ENCODE data around the gene SIPA1L3. TPM values are rescaled to one million over a fixed set of nuclear protein-coding genes. Genes with fewer than 3 reads are reported as not detected.

The SIPA1L3 gene
- total RNA-seq, 1 experiment from 2014 or later, result 19.9 TPM

DNA sequence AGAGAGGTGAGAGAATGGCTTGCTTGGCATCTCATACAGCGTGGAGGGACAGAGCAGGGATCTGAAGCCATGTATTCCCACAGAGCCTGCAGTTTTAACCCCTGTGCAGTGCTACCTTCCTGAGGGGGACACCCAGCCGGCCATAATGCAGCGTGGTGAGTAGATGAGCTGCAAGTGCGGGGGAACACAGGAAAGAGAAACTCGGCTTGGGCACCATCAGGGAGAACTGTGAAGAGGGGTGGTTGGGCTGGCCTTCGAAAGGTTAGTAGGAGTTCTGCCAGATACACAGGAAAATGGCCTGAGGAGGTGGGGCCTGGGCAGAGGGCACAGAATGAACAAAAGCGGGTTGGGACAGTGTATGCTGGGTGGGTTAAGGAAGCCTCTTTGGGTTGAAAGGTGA is 88.3 kb downstream of the SIPA1L3 start:
- TF ChIP-seq CTCF (conservative IDR thresholded peaks at IDR 0.05; ENCODE audit: low read depth, low read length), result no peak
- TF ChIP-seq EZH2 (IDR thresholded peaks at IDR 0.05; ENCODE audit: borderline replicate concordance, low read depth, low read length, poor library complexity, severe bottlenecking), result no peak
- no peaks in the 10 kb centered on the region for H3K4me1 ChIP-seq (ENCODE audit: insufficient read depth, low read length, poor library complexity, severe bottlenecking)
- DNase-seq (ENCODE audit: low spot score), result no peak
- H3K4me3 ChIP-seq (ENCODE audit: low read depth, low read length, poor library complexity, severe bottlenecking), result no peak overlapping the region
- H3K36me3 ChIP-seq (ENCODE audit: insufficient read depth, low read length, poor library complexity, severe bottlenecking), result no peaks in the 10 kb centered on the region
- H3K27me3 ChIP-seq (replicated peaks; ENCODE audit: insufficient read depth, low read depth, low read length, poor library complexity), result no peaks in the 10 kb centered on the region
- intact Hi-C loops (cut with micrococcal nuclease; ENCODE audit: unreplicated experiment), result no loop called here
- BruUV-seq (replicated peaks), result no TSS peak
- CTCF ChIA-PET, result no interaction called here
- no peak overlapping the region for H3K27ac ChIP-seq (ENCODE audit: low read depth, low read length, poor library complexity, severe bottlenecking)
- POLR2A ChIA-PET (ENCODE audit: low non-redundant PET), result no interaction called here
- H3K9me3 ChIP-seq (ENCODE audit: low read depth, low read length, poor library complexity, severe bottlenecking), result no peaks in the 10 kb centered on the region

GRCh38 chr19:37997911-37998344 is 90.9 kb downstream of the SIPA1L3 start:
- TF ChIP-seq CTCF (conservative IDR thresholded peaks at IDR 0.05; ENCODE audit: low read depth, low read length), result no peak
- TF ChIP-seq EZH2 (IDR thresholded peaks at IDR 0.05; ENCODE audit: borderline replicate concordance, low read depth, low read length, poor library complexity, severe bottlenecking), result no peak
- Histone ChIP-seq H3K4me1 (ENCODE audit: insufficient read depth, low read length, poor library complexity, severe bottlenecking) (peaks cover 2% of the 10 kb centered on the region), H3K36me3 (ENCODE audit: insufficient read depth, low read length, poor library complexity, severe bottlenecking) (no peaks in the 10 kb centered on the region), H3K27ac (ENCODE audit: low read depth, low read length, poor library complexity, severe bottlenecking) (no peak overlapping the region), H3K9me3 (ENCODE audit: low read depth, low read length, poor library complexity, severe bottlenecking) (no peaks in the 10 kb centered on the region), H3K4me3 (ENCODE audit: low read depth, low read length, poor library complexity, severe bottlenecking) (no peak overlapping the region), H3K27me3 (replicated peaks; ENCODE audit: insufficient read depth, low read depth, low read length, poor library complexity) (no peaks in the 10 kb centered on the region)
- CTCF ChIA-PET, result no interaction called here
- intact Hi-C loops (cut with micrococcal nuclease; ENCODE audit: unreplicated experiment), result no loop called here
- peak; percentile 29 for DNase-seq (ENCODE audit: low spot score)
- POLR2A ChIA-PET (ENCODE audit: low non-redundant PET), result no interaction called here
- no TSS peak for BruUV-seq (replicated peaks)

DNA sequence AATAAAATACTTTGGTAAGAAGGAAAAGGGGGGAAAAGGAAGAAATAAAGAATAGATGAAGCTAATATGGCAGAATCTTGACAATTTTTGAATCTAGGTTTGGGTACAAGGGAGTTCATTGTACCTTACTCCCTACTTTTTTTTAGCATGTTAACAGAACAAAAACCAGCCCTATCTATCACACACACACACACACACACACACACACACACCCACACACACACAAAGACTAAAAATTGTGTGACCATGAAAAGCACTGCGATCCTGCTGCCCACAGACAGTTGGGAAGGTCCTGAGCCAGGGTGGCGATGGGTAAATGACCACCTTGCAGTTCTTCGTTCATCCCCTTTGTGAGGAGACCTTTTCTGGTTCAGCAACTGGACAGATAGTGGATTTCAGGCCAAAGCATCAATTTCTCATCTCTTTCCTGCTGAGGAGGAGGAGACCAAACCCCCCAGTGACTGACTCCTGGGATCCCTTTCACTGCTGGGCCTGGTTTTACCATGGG is 91.8 kb downstream of the SIPA1L3 start:
- H3K9me3 ChIP-seq (ENCODE audit: low read depth, low read length, poor library complexity, severe bottlenecking), result no peaks in the 10 kb centered on the region
- no peaks in the 10 kb centered on the region for H3K27me3 ChIP-seq (replicated peaks; ENCODE audit: insufficient read depth, low read depth, low read length, poor library complexity)
- H3K36me3 ChIP-seq (ENCODE audit: insufficient read depth, low read length, poor library complexity, severe bottlenecking), result no peaks in the 10 kb centered on the region
- no peak for TF ChIP-seq EZH2 (IDR thresholded peaks at IDR 0.05; ENCODE audit: borderline replicate concordance, low read depth, low read length, poor library complexity, severe bottlenecking)
- no peak for TF ChIP-seq CTCF (conservative IDR thresholded peaks at IDR 0.05; ENCODE audit: low read depth, low read length)
- no TSS peak for BruUV-seq (replicated peaks)
- no peak overlapping the region for H3K4me3 ChIP-seq (ENCODE audit: low read depth, low read length, poor library complexity, severe bottlenecking)
- ChIA-PET CTCF (no interaction called here), POLR2A (ENCODE audit: low non-redundant PET) (no interaction called here)
- intact Hi-C loops (cut with micrococcal nuclease; ENCODE audit: unreplicated experiment), result no loop called here
- peaks cover 6% of the 10 kb centered on the region for H3K4me1 ChIP-seq (ENCODE audit: insufficient read depth, low read length, poor library complexity, severe bottlenecking)
- no peak overlapping the region for H3K27ac ChIP-seq (ENCODE audit: low read depth, low read length, poor library complexity, severe bottlenecking)
- no peak for DNase-seq (ENCODE audit: low spot score)

Data from A673 (cell line).